Adipocyte (in vitro differentiated cells): ENCODE measurements around the gene DMAP1.

Experiments
- DNase-seq: peaks from one replicate; pipeline ENCODE4 v3.0.0-alpha.2; 2015; ENCODE audit warnings: low read depth
- H3K27me3 ChIP-seq: replicated peaks from 2 replicates; pipeline ENCODE4 v1.7.0; 2013; ENCODE audit warnings: mild to moderate bottlenecking, low read length, moderate library complexity; ENCODE audit not compliant: control insufficient read depth, insufficient read depth
- H3K36me3 ChIP-seq: 2 replicates; pipeline ENCODE4 v1.7.0; 2013; ENCODE audit warnings: low read length, mild to moderate bottlenecking, moderate library complexity; ENCODE audit not compliant: control insufficient read depth, insufficient read depth, severe bottlenecking
- H3K4me1 ChIP-seq: 2 replicates; pipeline ENCODE4 v1.7.0; 2013; ENCODE audit warnings: mild to moderate bottlenecking, low read length, moderate library complexity; ENCODE audit not compliant: control insufficient read depth, insufficient read depth
- H3K4me3 ChIP-seq: 2 replicates; pipeline ENCODE4 v1.7.0; 2013; ENCODE audit warnings: mild to moderate bottlenecking, low read length, moderate library complexity
- H3K9ac ChIP-seq: 2 replicates; pipeline ENCODE4 v1.7.0; 2013; ENCODE audit warnings: mild to moderate bottlenecking, low read length, moderate library complexity
- H3K9me3 ChIP-seq: 2 replicates; pipeline ENCODE4 v1.7.0; 2013; ENCODE audit warnings: mild to moderate bottlenecking, low read length, moderate library complexity; ENCODE audit not compliant: control insufficient read depth

DMAP1 gene

GRCh38 chr1:44242746-44243145 is 29.5 kb downstream of the DMAP1 start:
- Histone ChIP-seq H3K4me1 (peaks cover 24% of the 10 kb centered on the region), H3K36me3 (peaks cover 6% of the 10 kb centered on the region), H3K4me3 (no peak overlapping the region), H3K27me3 (no peaks in the 10 kb centered on the region), H3K9ac (no peak overlapping the region), H3K9me3 (no peaks in the 10 kb centered on the region)
- DNase-seq = no peak

- H3K27me3 ChIP-seq = no peaks in the 10 kb centered on the region
- no peak overlapping the region for H3K9ac ChIP-seq
- H3K4me3 ChIP-seq = no peak overlapping the region
- no peaks in the 10 kb centered on the region for H3K9me3 ChIP-seq
- H3K36me3 ChIP-seq = peaks cover 6% of the 10 kb centered on the region
- peaks cover 24% of the 10 kb centered on the region for H3K4me1 ChIP-seq
- DNase-seq = no peak
Observed at GRCh38 chr1:44243782-44244495, 30.7 kb downstream of the DMAP1 start.

GRCh38 chr1:44244986-44245385 is 31.7 kb downstream of the DMAP1 start:
- peaks cover 6% of the 10 kb centered on the region for H3K36me3 ChIP-seq

GRCh38 chr1:44246806-44247205 is 33.5 kb downstream of the DMAP1 start:
- H3K27me3 ChIP-seq = no peaks in the 10 kb centered on the region
- H3K9ac ChIP-seq = no peak overlapping the region
- H3K4me1 ChIP-seq = no peaks in the 10 kb centered on the region
- no peak for DNase-seq
- H3K36me3 ChIP-seq = peaks cover 6% of the 10 kb centered on the region
- no peak overlapping the region for H3K4me3 ChIP-seq
- no peaks in the 10 kb centered on the region for H3K9me3 ChIP-seq

More at GRCh38 chr1:44244986-44245385, 31.7 kb downstream of the DMAP1 start:
- Histone ChIP-seq H3K27me3 (no peaks in the 10 kb centered on the region), H3K4me3 (no peak overlapping the region), H3K9ac (no peak overlapping the region), H3K9me3 (no peaks in the 10 kb centered on the region), H3K4me1 (peaks cover 13% of the 10 kb centered on the region)
- DNase-seq = no peak

GRCh38 chr1:44249543-44249942 is 36.3 kb downstream of the DMAP1 start:
- Histone ChIP-seq H3K27me3 (no peaks in the 10 kb centered on the region), H3K4me3 (no peak overlapping the region), H3K4me1 (no peaks in the 10 kb centered on the region), H3K9ac (no peak overlapping the region), H3K36me3 (peaks cover 6% of the 10 kb centered on the region), H3K9me3 (no peaks in the 10 kb centered on the region)
- no peak for DNase-seq

GRCh38 chr1:44250068-44250781 is 37.0 kb downstream of the DMAP1 start:
- Histone ChIP-seq H3K36me3 (peaks cover 6% of the 10 kb centered on the region), H3K4me1 (no peaks in the 10 kb centered on the region), H3K9me3 (no peaks in the 10 kb centered on the region), H3K27me3 (no peaks in the 10 kb centered on the region), H3K4me3 (no peak overlapping the region), H3K9ac (no peak overlapping the region)
- DNase-seq = no peak

GRCh38 chr1:44251486-44251885 is 38.2 kb downstream of the DMAP1 start:
- DNase-seq = no peak
- Histone ChIP-seq H3K4me1 (no peaks in the 10 kb centered on the region), H3K27me3 (no peaks in the 10 kb centered on the region), H3K9ac (no peak overlapping the region), H3K4me3 (no peak overlapping the region), H3K36me3 (peaks cover 13% of the 10 kb centered on the region), H3K9me3 (no peaks in the 10 kb centered on the region)

GRCh38 chr1:44251989-44252671 is 38.9 kb downstream of the DMAP1 start:
- Histone ChIP-seq H3K4me3 (no peak overlapping the region), H3K9me3 (no peaks in the 10 kb centered on the region), H3K36me3 (peaks cover 14% of the 10 kb centered on the region), H3K27me3 (no peaks in the 10 kb centered on the region), H3K4me1 (no peaks in the 10 kb centered on the region), H3K9ac (no peak overlapping the region)
- no peak for DNase-seq

- no peaks in the 10 kb centered on the region for H3K9me3 ChIP-seq
- no peak for DNase-seq
- H3K36me3 ChIP-seq = peaks cover 12% of the 10 kb centered on the region
- H3K4me3 ChIP-seq = no peak overlapping the region
- no peak overlapping the region for H3K9ac ChIP-seq
- H3K4me1 ChIP-seq = no peaks in the 10 kb centered on the region
- no peaks in the 10 kb centered on the region for H3K27me3 ChIP-seq
Observed at GRCh38 chr1:44254392-44254910, 41.2 kb downstream of the DMAP1 start.

GRCh38 chr1:44256762-44257554 is 43.7 kb downstream of the DMAP1 start:
- Histone ChIP-seq H3K4me3 (no peak overlapping the region), H3K9me3 (no peaks in the 10 kb centered on the region), H3K36me3 (peaks cover 15% of the 10 kb centered on the region), H3K9ac (no peak overlapping the region), H3K4me1 (no peaks in the 10 kb centered on the region), H3K27me3 (no peaks in the 10 kb centered on the region)
- no peak for DNase-seq
